Measurements from ENCODE around the gene ING2.

DNA sequence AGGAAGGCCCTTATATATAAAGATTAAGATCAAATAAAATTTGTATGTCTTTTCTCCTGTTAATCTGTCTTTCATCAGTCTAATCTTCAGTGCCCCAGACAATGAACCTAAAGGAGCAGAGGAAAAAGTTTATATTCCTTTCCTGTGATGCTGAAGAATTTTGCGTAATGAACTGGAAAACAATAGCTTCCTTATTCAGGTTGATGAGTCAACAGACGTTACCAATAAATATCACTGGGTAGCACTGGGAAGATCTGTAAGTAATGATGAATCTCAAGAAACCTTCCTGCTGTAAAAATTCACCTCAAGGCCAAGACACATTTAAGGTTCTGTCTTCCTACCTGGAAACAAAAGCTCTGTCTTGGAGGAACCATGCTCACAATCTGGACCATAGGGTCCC lies 34.9 kb upstream of the ING2 start:
- TF ChIP-seq, protein P1, sequence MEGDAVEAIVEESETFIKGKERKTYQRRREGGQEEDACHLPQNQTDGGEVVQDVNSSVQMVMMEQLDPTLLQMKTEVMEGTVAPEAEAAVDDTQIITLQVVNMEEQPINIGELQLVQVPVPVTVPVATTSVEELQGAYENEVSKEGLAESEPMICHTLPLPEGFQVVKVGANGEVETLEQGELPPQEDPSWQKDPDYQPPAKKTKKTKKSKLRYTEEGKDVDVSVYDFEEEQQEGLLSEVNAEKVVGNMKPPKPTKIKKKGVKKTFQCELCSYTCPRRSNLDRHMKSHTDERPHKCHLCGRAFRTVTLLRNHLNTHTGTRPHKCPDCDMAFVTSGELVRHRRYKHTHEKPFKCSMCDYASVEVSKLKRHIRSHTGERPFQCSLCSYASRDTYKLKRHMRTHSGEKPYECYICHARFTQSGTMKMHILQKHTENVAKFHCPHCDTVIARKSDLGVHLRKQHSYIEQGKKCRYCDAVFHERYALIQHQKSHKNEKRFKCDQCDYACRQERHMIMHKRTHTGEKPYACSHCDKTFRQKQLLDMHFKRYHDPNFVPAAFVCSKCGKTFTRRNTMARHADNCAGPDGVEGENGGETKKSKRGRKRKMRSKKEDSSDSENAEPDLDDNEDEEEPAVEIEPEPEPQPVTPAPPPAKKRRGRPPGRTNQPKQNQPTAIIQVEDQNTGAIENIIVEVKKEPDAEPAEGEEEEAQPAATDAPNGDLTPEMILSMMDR (IDR thresholded peaks at IDR 0.05): no peak
- TF ChIP-seq POLR2AphosphoS5 (IDR thresholded peaks at IDR 0.05) (no peak), POLR2A (IDR thresholded peaks at IDR 0.05) (no peak)

Data from upper lobe of left lung (tissue), 4 donors.